ENCODE results near the gene NTM. TPM values are rescaled to one million over a fixed set of nuclear protein-coding genes. Genes with fewer than 3 reads are reported as not detected.

Gene NTM
- total and polyA plus RNA-seq, 2 experiments from 2014 or later: 25.9 to 49.0 TPM

DNA sequence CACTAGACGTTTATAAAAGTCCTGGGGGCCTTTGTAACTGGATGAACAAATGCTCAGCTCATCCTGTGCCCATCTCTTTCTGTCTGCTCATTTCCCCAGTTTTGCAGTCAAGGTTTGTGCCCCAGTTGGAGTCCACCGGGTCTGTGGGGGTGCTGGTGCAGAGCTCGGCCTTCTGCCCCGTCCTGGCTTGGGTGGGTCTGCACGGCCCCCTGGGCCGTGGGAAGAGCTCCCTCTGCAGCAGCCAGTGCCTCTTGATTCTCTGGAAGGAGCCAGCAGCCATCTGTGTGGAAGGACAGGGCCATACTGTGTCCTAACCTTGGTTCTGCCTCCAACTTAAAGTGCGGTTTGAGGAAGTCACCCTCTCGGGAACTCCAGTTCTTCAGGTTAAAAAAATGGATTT lies 140.2 kb downstream of the NTM start:
- Histone ChIP-seq H4K20me1 (ENCODE audit: insufficient read depth) (no peaks in the 10 kb centered on the region), H3K4me2 (ENCODE audit: unreplicated experiment) (no peak overlapping the region), H3K27me3 (replicated peaks; ENCODE audit: insufficient read depth) (peaks cover 51% of the 10 kb centered on the region), H2AFZ (no peak overlapping the region), H3K9ac (no peak overlapping the region), H3K36me3 (ENCODE audit: low read depth) (no peaks in the 10 kb centered on the region), H3K9me2 (ENCODE audit: insufficient read depth) (no peaks in the 10 kb centered on the region), H3K4me1 (ENCODE audit: insufficient read depth) (no peaks in the 10 kb centered on the region), H3K9me3 (ENCODE audit: low read depth) (no peaks in the 10 kb centered on the region), H3F3A (ENCODE audit: insufficient read depth) (no peaks in the 10 kb centered on the region), H3K27ac (no peak overlapping the region), H3K4me3 (no peak overlapping the region), H3K79me2 (ENCODE audit: insufficient read depth) (no peaks in the 10 kb centered on the region)
- WGBS, 2 experiments (ENCODE audit: low coverage in 1 of 2, low lambda C conversion rate in 2 of 2, missing lambda C conversion rate in 2 of 2): 30 to 34% methylated on average over 8 of the region's 8 CpGs
- in situ Hi-C loops (cut with MboI): no loop called here
- TF ChIP-seq EZH2phosphoT487 (IDR thresholded peaks at IDR 0.05; ENCODE audit: insufficient read depth, low read depth): no peak
- TF ChIP-seq EZH2 (IDR thresholded peaks at IDR 0.05; ENCODE audit: insufficient read depth, poor library complexity, severe bottlenecking): no peak
- no peak for DNase-seq

DNA sequence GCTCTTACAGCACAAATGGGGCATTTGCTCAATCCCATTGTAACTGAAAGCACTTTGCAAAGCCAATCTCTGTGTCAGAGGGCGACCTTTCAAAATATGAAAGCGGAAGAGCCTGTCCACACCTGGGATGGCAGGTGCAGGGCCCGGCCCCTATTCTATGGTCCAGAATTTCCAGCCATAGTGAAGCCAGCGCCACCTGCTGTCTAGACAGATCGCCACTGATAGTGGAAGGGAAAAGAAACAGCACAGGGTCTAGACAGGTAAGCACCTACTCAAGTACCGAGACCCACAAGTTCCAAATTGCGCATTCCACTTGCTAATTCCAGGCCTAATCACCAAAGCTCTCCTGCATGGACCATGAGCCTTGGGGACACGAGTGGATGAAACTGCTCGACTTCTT lies 141.4 kb downstream of the NTM start:
- Histone ChIP-seq H3K36me3 (ENCODE audit: low read depth) (no peaks in the 10 kb centered on the region), H2AFZ (no peak overlapping the region), H3K9me2 (ENCODE audit: insufficient read depth) (no peaks in the 10 kb centered on the region), H3K79me2 (ENCODE audit: insufficient read depth) (no peaks in the 10 kb centered on the region), H3F3A (ENCODE audit: insufficient read depth) (no peaks in the 10 kb centered on the region), H3K9ac (no peak overlapping the region), H3K4me1 (ENCODE audit: insufficient read depth) (no peaks in the 10 kb centered on the region), H3K4me3 (no peak overlapping the region), H3K4me2 (ENCODE audit: unreplicated experiment) (no peak overlapping the region), H3K27ac (no peak overlapping the region), H4K20me1 (ENCODE audit: insufficient read depth) (no peaks in the 10 kb centered on the region), H3K9me3 (ENCODE audit: low read depth) (no peaks in the 10 kb centered on the region), H3K27me3 (replicated peaks; ENCODE audit: insufficient read depth) (peaks cover 52% of the 10 kb centered on the region)
- DNase-seq: peak; percentile 28
- in situ Hi-C loops (cut with MboI): no loop called here
- no peak for TF ChIP-seq EZH2 (IDR thresholded peaks at IDR 0.05; ENCODE audit: insufficient read depth, poor library complexity, severe bottlenecking)
- TF ChIP-seq EZH2phosphoT487 (IDR thresholded peaks at IDR 0.05; ENCODE audit: insufficient read depth, low read depth): no peak
- WGBS, 2 experiments (ENCODE audit: low coverage in 1 of 2, low lambda C conversion rate in 2 of 2, missing lambda C conversion rate in 2 of 2): 21 to 24% methylated on average over 9 of the region's 9 CpGs

DNA sequence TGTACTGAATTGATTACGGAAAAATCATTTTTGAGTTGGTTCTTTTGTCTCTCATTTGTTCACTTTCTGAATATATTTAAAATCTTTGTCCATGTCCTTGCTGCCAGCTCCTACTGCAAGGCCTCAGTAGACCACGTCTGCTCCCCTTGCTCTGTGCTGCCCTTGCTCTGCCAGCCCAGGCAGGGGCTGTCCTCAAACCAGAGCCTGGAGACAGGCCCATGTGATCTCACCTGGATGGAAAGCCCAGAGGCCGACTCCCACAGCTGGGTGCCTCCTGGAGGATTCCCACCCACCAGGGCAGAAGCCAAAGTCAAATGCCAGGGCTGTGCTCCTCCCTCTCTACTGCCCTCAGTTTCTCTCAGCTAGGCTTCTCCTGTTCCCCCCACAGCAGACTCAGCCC lies 141.8 kb downstream of the NTM start:
- in situ Hi-C loops (cut with MboI): no loop called here

DNA sequence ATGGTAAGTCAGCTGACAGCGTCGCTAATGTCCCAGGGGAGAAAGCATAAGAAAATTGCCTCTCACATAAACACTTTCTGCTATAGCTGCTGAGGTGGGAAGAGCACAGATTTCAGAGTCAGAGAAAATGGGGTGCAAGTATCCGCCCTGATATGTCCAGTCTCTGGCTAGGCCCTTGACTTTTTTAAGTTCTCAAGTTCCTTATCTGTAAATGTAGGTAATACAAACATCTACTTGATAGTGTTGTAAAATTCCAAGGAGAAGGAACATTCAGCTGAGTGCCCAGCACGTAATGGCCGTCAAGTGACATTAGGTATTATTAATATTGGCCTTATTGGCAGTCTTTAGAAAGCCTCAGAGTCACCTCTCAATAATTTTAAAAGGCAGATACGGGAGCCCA lies 143.6 kb downstream of the NTM start:
- TF ChIP-seq EZH2phosphoT487 (IDR thresholded peaks at IDR 0.05; ENCODE audit: insufficient read depth, low read depth): no peak
- TF ChIP-seq EZH2 (IDR thresholded peaks at IDR 0.05; ENCODE audit: insufficient read depth, poor library complexity, severe bottlenecking): no peak
- H3K9me2 ChIP-seq (ENCODE audit: insufficient read depth): no peaks in the 10 kb centered on the region
- no peak for DNase-seq
- no peaks in the 10 kb centered on the region for H4K20me1 ChIP-seq (ENCODE audit: insufficient read depth)
- H3F3A ChIP-seq (ENCODE audit: insufficient read depth): no peaks in the 10 kb centered on the region
- H3K27ac ChIP-seq: no peak overlapping the region
- in situ Hi-C loops (cut with MboI): no loop called here
- no peak overlapping the region for H3K4me3 ChIP-seq
- H2AFZ ChIP-seq: no peak overlapping the region
- H3K27me3 ChIP-seq (replicated peaks; ENCODE audit: insufficient read depth): peaks cover 60% of the 10 kb centered on the region
- no peaks in the 10 kb centered on the region for H3K79me2 ChIP-seq (ENCODE audit: insufficient read depth)
- 34 to 44% methylated on average over 6 of the region's 6 CpGs for WGBS, 2 experiments (ENCODE audit: low coverage in 1 of 2, low lambda C conversion rate in 2 of 2, missing lambda C conversion rate in 2 of 2)
- H3K36me3 ChIP-seq (ENCODE audit: low read depth): no peaks in the 10 kb centered on the region
- H3K9me3 ChIP-seq (ENCODE audit: low read depth): no peaks in the 10 kb centered on the region
- no peak overlapping the region for H3K9ac ChIP-seq
- H3K4me1 ChIP-seq (ENCODE audit: insufficient read depth): no peaks in the 10 kb centered on the region
- no peak overlapping the region for H3K4me2 ChIP-seq (ENCODE audit: unreplicated experiment)

More for the DNA sequence above, 141.8 kb downstream of the NTM start:
- Histone ChIP-seq H2AFZ (no peak overlapping the region), H3K9me3 (ENCODE audit: low read depth) (no peaks in the 10 kb centered on the region), H3K4me2 (ENCODE audit: unreplicated experiment) (no peak overlapping the region), H3K27me3 (replicated peaks; ENCODE audit: insufficient read depth) (peaks cover 54% of the 10 kb centered on the region), H3K9ac (no peak overlapping the region), H3K9me2 (ENCODE audit: insufficient read depth) (no peaks in the 10 kb centered on the region), H3K36me3 (ENCODE audit: low read depth) (no peaks in the 10 kb centered on the region), H3K79me2 (ENCODE audit: insufficient read depth) (no peaks in the 10 kb centered on the region), H3K27ac (no peak overlapping the region), H3K4me1 (ENCODE audit: insufficient read depth) (no peaks in the 10 kb centered on the region), H4K20me1 (ENCODE audit: insufficient read depth) (no peaks in the 10 kb centered on the region), H3F3A (ENCODE audit: insufficient read depth) (no peaks in the 10 kb centered on the region), H3K4me3 (no peak overlapping the region)
- DNase-seq: no peak
- no peak for TF ChIP-seq EZH2phosphoT487 (IDR thresholded peaks at IDR 0.05; ENCODE audit: insufficient read depth, low read depth)
- TF ChIP-seq EZH2 (IDR thresholded peaks at IDR 0.05; ENCODE audit: insufficient read depth, poor library complexity, severe bottlenecking): no peak
- WGBS, 2 experiments (ENCODE audit: low coverage in 1 of 2, low lambda C conversion rate in 2 of 2, missing lambda C conversion rate in 2 of 2): 14 to 29% methylated on average over 3 of the region's 3 CpGs

DNA sequence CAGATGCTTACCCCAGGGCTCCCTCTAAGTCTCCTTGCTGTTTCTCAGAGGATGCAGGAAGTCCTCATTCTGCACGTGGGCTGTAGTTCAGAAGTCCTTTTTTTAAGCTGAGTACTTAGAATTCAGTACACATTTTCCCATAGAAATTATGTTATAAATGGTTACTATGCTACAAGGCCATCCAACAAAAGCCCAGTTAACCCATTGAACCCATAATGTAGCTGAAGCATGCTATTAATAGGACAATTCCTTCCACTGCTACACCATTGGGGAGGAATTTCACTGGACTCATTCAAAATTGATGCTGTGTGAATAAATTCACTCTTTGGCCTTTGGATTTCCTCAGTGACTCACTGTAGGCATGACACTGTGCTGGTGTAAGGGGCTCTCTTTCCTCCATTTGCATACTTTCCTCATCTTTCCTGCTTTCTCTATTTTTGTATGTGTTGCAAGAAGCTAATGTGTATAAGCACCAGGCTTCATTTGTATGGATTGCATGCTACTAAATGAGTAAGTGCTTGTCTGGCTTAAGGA lies 148.0 kb downstream of the NTM start:
- Histone ChIP-seq H3K27ac (no peak overlapping the region), H3K4me2 (ENCODE audit: unreplicated experiment) (no peak overlapping the region), H3F3A (ENCODE audit: insufficient read depth) (no peaks in the 10 kb centered on the region), H3K9ac (no peak overlapping the region), H3K27me3 (replicated peaks; ENCODE audit: insufficient read depth) (peaks cover 72% of the 10 kb centered on the region), H3K9me2 (ENCODE audit: insufficient read depth) (no peaks in the 10 kb centered on the region), H3K36me3 (ENCODE audit: low read depth) (no peaks in the 10 kb centered on the region), H2AFZ (no peak overlapping the region), H3K4me1 (ENCODE audit: insufficient read depth) (no peaks in the 10 kb centered on the region), H3K79me2 (ENCODE audit: insufficient read depth) (no peaks in the 10 kb centered on the region), H3K9me3 (ENCODE audit: low read depth) (no peaks in the 10 kb centered on the region), H3K4me3 (no peak overlapping the region), H4K20me1 (ENCODE audit: insufficient read depth) (no peaks in the 10 kb centered on the region)
- DNase-seq: no peak
- TF ChIP-seq EZH2 (IDR thresholded peaks at IDR 0.05; ENCODE audit: insufficient read depth, poor library complexity, severe bottlenecking): no peak
- no peak for TF ChIP-seq EZH2phosphoT487 (IDR thresholded peaks at IDR 0.05; ENCODE audit: insufficient read depth, low read depth)
- in situ Hi-C loops (cut with MboI): no loop called here
- WGBS, 2 experiments (ENCODE audit: low coverage in 1 of 2, low lambda C conversion rate in 2 of 2, missing lambda C conversion rate in 2 of 2): 0 to 5% methylated on average over 1 of the region's 1 CpG

Data from GM23248 (cell line).